Kidney epithelial cell (primary cell): ENCODE measurements around the gene JCAD. TPM values are rescaled to one million over a fixed set of nuclear protein-coding genes. Genes with fewer than 3 reads are reported as not detected.

Source experiments
- DNase-seq: peaks from one replicate; pipeline ENCODE4 v3.0.0-alpha.2; 2010; ENCODE audit warnings: low read depth
- H3K27me3 ChIP-seq: 2 replicates; pipeline ENCODE4 v1.6.0; 2011; ENCODE audit warnings: low read length; ENCODE audit not compliant: control insufficient read depth, insufficient read depth
- H3K36me3 ChIP-seq: 2 replicates; pipeline ENCODE4 v1.5.1; 2011; ENCODE audit warnings: low read length; ENCODE audit not compliant: control insufficient read depth, insufficient read depth
- H3K4me3 ChIP-seq: 2 replicates; pipeline ENCODE4 v1.5.1; 2011; ENCODE audit warnings: low read depth, mild to moderate bottlenecking, control low read depth, low read length
- CTCF ChIP-seq: IDR thresholded peaks from 2 replicates; pipeline ENCODE4 v1.5.1; 2011; ENCODE audit warnings: mild to moderate bottlenecking, moderate library complexity, low read length, control low read depth, inconsistent platforms; ENCODE audit not compliant: insufficient read depth, poor library complexity, severe bottlenecking
- total RNA-seq: library from RNA; depleted of rRNA; stranded (reverse); fragments of >200 nt; gene quantifications from 2 replicates; pipeline ENCODE4 v1.2.3, GENCODE V29; 2015

Gene JCAD
- total RNA-seq, 1 donor from 2014 or later, result 1.7 TPM

DNA sequence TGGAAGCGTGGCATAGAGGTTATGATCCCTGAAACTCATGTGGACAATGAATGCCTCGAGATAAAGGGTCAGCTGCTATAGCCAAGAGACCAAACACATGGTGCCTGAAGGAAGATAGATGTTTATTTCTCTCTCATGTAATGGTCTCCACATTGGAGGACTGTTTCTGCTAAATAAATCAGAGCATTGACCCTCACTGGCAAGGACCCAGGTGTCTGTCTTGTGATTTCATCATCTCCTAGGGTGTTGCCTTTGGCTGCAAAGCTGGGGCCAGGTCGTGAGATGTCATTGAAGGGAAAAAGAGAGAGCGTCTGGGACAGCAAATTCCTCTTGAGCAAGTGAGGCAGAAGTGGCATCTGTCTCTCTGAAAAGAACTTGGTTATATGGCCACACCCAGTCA, 64.6 kb downstream of the JCAD start:
- H3K27me3 ChIP-seq, result no peaks in the 10 kb centered on the region
- no peaks in the 10 kb centered on the region for H3K36me3 ChIP-seq
- no peak for TF ChIP-seq CTCF
- H3K4me3 ChIP-seq, result no peak overlapping the region
- DNase-seq, result no peak

GRCh38 chr10:29993319-29993915, 66.0 kb downstream of the JCAD start:
- no peak for DNase-seq
- H3K4me3 ChIP-seq, result no peak overlapping the region
- TF ChIP-seq CTCF, result no peak
- no peaks in the 10 kb centered on the region for H3K36me3 ChIP-seq
- no peaks in the 10 kb centered on the region for H3K27me3 ChIP-seq

GRCh38 chr10:29992914-29993313, 66.5 kb downstream of the JCAD start:
- DNase-seq, result no peak
- Histone ChIP-seq H3K27me3 (no peaks in the 10 kb centered on the region), H3K4me3 (no peak overlapping the region), H3K36me3 (no peaks in the 10 kb centered on the region)
- TF ChIP-seq CTCF, result no peak

DNA sequence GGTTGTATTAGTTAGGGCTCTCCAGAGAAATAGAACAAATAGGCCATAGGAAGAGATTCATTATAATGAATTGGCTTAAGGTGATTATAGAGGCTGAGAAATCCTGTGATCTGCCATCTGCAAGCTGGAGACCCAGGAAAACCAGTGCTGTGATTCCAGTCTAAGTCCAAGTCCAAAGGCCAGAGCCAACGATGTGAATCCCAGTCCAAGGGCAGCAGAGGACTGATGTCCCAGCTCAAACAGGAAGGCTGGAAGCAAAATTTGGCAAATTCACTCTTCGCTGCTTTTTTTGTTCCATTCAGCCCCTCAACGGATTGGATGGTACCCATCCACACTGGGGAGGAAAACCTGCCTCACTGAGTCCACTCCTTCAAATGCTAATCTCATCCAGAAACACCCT, 68.0 kb downstream of the JCAD start:
- H3K27me3 ChIP-seq, result no peaks in the 10 kb centered on the region
- H3K36me3 ChIP-seq, result no peaks in the 10 kb centered on the region
- no peak for DNase-seq
- no peak for TF ChIP-seq CTCF
- H3K4me3 ChIP-seq, result no peak overlapping the region

- Histone ChIP-seq H3K4me3 (no peak overlapping the region), H3K27me3 (no peaks in the 10 kb centered on the region), H3K36me3 (no peaks in the 10 kb centered on the region)
- DNase-seq, result no peak
- TF ChIP-seq CTCF, result no peak
Observed at GRCh38 chr10:29987471-29987870, 71.9 kb downstream of the JCAD start.

- Histone ChIP-seq H3K4me3 (no peak overlapping the region), H3K36me3 (no peaks in the 10 kb centered on the region), H3K27me3 (no peaks in the 10 kb centered on the region)
- no peak for DNase-seq
- no peak for TF ChIP-seq CTCF
Observed at GRCh38 chr10:29982997-29983648, 76.3 kb downstream of the JCAD start.
